IMR-90 (cell line): ENCODE results near the gene STRN. TPM values are rescaled to one million over a fixed set of nuclear protein-coding genes. Genes with fewer than 3 reads are reported as not detected.

Experiments
- ATAC-seq: fragments of 200-7000 bp; cut with Tn5 transposase; 2 replicates; pipeline ENCODE4 v1.9.1; 2020; ENCODE audit warnings: low read depth, mild to moderate bottlenecking, moderate library complexity
- BruUV-seq: library from RNA; stranded (reverse); fragments of 400-500 nt; replicated peaks from 2 replicates; lab custom pipeline; 2021; lab: Mats Ljungman, UMichigan
- CTCF ChIA-PET: fragments of 300-600 bp; formaldehyde crosslinking; extraction: SDS; loops from one replicate; lab custom pipeline; 2021; ENCODE audit warnings: antibody characterized with exemption; lab: Yijun Ruan, JAX
- POLR2A ChIA-PET: fragments of 300-600 bp; sonication (Branson Sonifier 250); formaldehyde crosslinking; loops from one replicate; lab custom pipeline; 2022; ENCODE audit warnings: antibody characterized with exemption; ENCODE audit not compliant: unreplicated experiment; lab: Charles Lee
- DNase-seq: peaks from one replicate; pipeline ENCODE4 v3.0.0; 2013
- H2AFZ ChIP-seq: replicated peaks from 2 replicates; pipeline ENCODE3; 2013; ENCODE audit warnings: low read length, mild to moderate bottlenecking; ENCODE audit not compliant: poor library complexity
- H2AK5ac ChIP-seq: 2 replicates; pipeline ENCODE4 v1.6.1; 2013; ENCODE audit warnings: low read depth, low read length, inconsistent platforms
- H2AK9ac ChIP-seq: replicated peaks from 2 replicates; pipeline ENCODE3; 2013; ENCODE audit warnings: mild to moderate bottlenecking, low read depth, low read length, moderate library complexity; ENCODE audit not compliant: poor library complexity
- H2BK120ac ChIP-seq: 2 replicates; pipeline ENCODE4 v1.6.1; 2013; ENCODE audit warnings: low read depth, low read length, inconsistent platforms
- H2BK15ac ChIP-seq: 3 replicates; pipeline ENCODE4 v1.6.1; 2013; ENCODE audit warnings: low read depth, low read length, inconsistent platforms
- H2BK20ac ChIP-seq: 2 replicates; pipeline ENCODE4 v1.6.1; 2013; ENCODE audit warnings: low read depth, mild to moderate bottlenecking, inconsistent platforms, low read length, moderate library complexity
- H2BK5ac ChIP-seq: 2 replicates; pipeline ENCODE4 v1.6.1; 2013; ENCODE audit warnings: mild to moderate bottlenecking, low read depth, low read length, inconsistent platforms; ENCODE audit not compliant: poor library complexity, severe bottlenecking
- H3K14ac ChIP-seq: replicated peaks from 2 replicates; pipeline ENCODE4 v1.6.1; 2013; ENCODE audit warnings: low read depth, low read length, inconsistent platforms
- H3K18ac ChIP-seq: 2 replicates; pipeline ENCODE4 v1.6.1; 2013; ENCODE audit warnings: low read depth, low read length, control low read depth
- H3K23ac ChIP-seq: 2 replicates; pipeline ENCODE4 v1.6.1; 2013; ENCODE audit warnings: low read depth, low read length, inconsistent platforms
- H3K27ac ChIP-seq: 2 replicates; pipeline ENCODE4 v1.5.1; 2013; ENCODE audit warnings: mild to moderate bottlenecking, control low read depth, low read length; ENCODE audit not compliant: insufficient read depth
- H3K27me3 ChIP-seq: 2 replicates; pipeline ENCODE4 v1.6.1; 2013; ENCODE audit warnings: low read length; ENCODE audit not compliant: control insufficient read depth, insufficient read depth
- H3K36me3 ChIP-seq: 2 replicates; pipeline ENCODE4 v1.6.1; 2013; ENCODE audit warnings: low read length, mixed read lengths; ENCODE audit not compliant: control insufficient read depth, insufficient read depth
- H3K4ac ChIP-seq: 2 replicates; pipeline ENCODE4 v1.6.1; 2013; ENCODE audit warnings: low read depth, low read length, inconsistent platforms
- H3K4me1 ChIP-seq: 2 replicates; pipeline ENCODE4 v1.6.1; 2013; ENCODE audit warnings: low read length, mixed read lengths; ENCODE audit not compliant: control insufficient read depth, insufficient read depth
- H3K4me2 ChIP-seq: 2 replicates; pipeline ENCODE4 v1.6.1; 2013; ENCODE audit warnings: low read depth, mild to moderate bottlenecking, control low read depth, low read length, moderate library complexity
- H3K4me3 ChIP-seq: 2 replicates; pipeline ENCODE4 v1.5.1; 2013; ENCODE audit warnings: low read depth, mild to moderate bottlenecking, control low read depth, low read length, moderate library complexity; ENCODE audit not compliant: insufficient read depth
- H3K56ac ChIP-seq: 2 replicates; pipeline ENCODE4 v1.6.1; 2013; ENCODE audit warnings: low read length, inconsistent platforms; ENCODE audit not compliant: insufficient read depth; ENCODE audit errors: extremely low read depth
- H3K79me1 ChIP-seq, 2 experiments: 2 replicates each; pipeline ENCODE4 v1.6.1; 2013; ENCODE audit warnings: low read length in 2 of 2, inconsistent platforms in 1 of 2, low read depth in 1 of 2
- H3K9ac ChIP-seq: 2 replicates; pipeline ENCODE4 v1.6.1; 2013; ENCODE audit warnings: low read depth, low read length, control low read depth
- H3K9me1 ChIP-seq: 2 replicates; pipeline ENCODE4 v1.6.1; 2013; ENCODE audit warnings: low read length, inconsistent platforms; ENCODE audit not compliant: insufficient read depth
- H3K9me3 ChIP-seq: 2 replicates; pipeline ENCODE4 v1.6.1; 2013; ENCODE audit warnings: low read length; ENCODE audit not compliant: control insufficient read depth, insufficient read depth
- H4K20me1 ChIP-seq: 2 replicates; pipeline ENCODE4 v1.6.1; 2013; ENCODE audit warnings: low read length, inconsistent platforms; ENCODE audit not compliant: insufficient read depth
- H4K5ac ChIP-seq: 2 replicates; pipeline ENCODE4 v1.6.1; 2013; ENCODE audit warnings: mild to moderate bottlenecking, low read depth, low read length, control low read depth
- H4K8ac ChIP-seq, 2 experiments: 2 replicates each; pipeline ENCODE4 v1.6.1; 2013; ENCODE audit warnings: low read depth in 2 of 2, low read length in 2 of 2, control low read depth in 1 of 2, inconsistent platforms in 1 of 2
- H4K91ac ChIP-seq: 2 replicates; pipeline ENCODE4 v1.6.1; 2013; ENCODE audit warnings: low read depth, low read length, inconsistent platforms; ENCODE audit not compliant: insufficient read depth
- MAZ ChIP-seq: IDR thresholded peaks from 2 replicates; pipeline ENCODE4 v1.6.1; 2012; ENCODE audit warnings: low read depth, mild to moderate bottlenecking, low read length, improper control_type of control experiment, moderate library complexity, borderline replicate concordance
- POLR2A ChIP-seq: IDR thresholded peaks from 2 replicates; pipeline ENCODE4 v1.6.1; 2012; ENCODE audit warnings: mild to moderate bottlenecking, low read depth, low read length
- WGBS, 2 experiments: methylation state at CpG; one replicate each; pipeline versions ENCODE4 v1.1.5 to v1.1.7; 2013; ENCODE audit warnings: missing lambda C conversion rate in 2 of 2; ENCODE audit not compliant: insufficient read length in 1 of 2; ENCODE audit errors: extremely low coverage in 2 of 2; 5-methylcytosine and 5-hydroxymethylcytosine counted together
- dilution Hi-C: fragments of 300-500 bp; cut with HindIII; formaldehyde crosslinking; loops from one replicate; pipeline ENCODE4 v1.14.3; 2018; ENCODE audit warnings: low sequenced_read_pairs; ENCODE audit not compliant: unreplicated experiment
- in situ Hi-C: fragments of 300-500 bp; cut with MboI; formaldehyde crosslinking; loops from 3 replicates; pipeline ENCODE4 v1.14.3; 2019; ENCODE audit warnings: low sequenced_read_pairs, inconsistent platforms, mixed read lengths
- intact Hi-C: fragments of 100-400 bp; cut with micrococcal nuclease; formaldehyde crosslinking; loops from 2 replicates; pipeline ENCODE4 v1.10.0; 2022
- polyA plus RNA-seq, 3 experiments: library from polyadenylated mRNA; depleted of rRNA; stranded (reverse); fragments of >200 nt; gene quantifications; 2 replicates each; pipeline ENCODE4 v1.2.3, GENCODE V29; 2012; ENCODE audit warnings: low replicate concordance in 1 of 3
- total RNA-seq: library from RNA; depleted of rRNA; stranded (reverse); fragments of >200 nt; gene quantifications from 2 replicates; pipeline ENCODE4 v1.2.3, GENCODE V29; 2012

Gene STRN
- total and polyA plus RNA-seq, 2 of the 4 experiments (the other 2 are of a cell fraction) = 5.1 to 23.3 TPM

- no peak for ATAC-seq
- no peak overlapping the region for H2BK20ac ChIP-seq
- no peak overlapping the region for H3K4me3 ChIP-seq
- intact Hi-C loops (loop anchor here (5.0 kb wide), 1 partner anchor 214 kb away; no protein-coding TSS in a partner anchor), dilution Hi-C loops (no loop called here), in situ Hi-C loops (loop anchor here (10.0 kb wide), 1 partner anchor 216 kb away; no protein-coding TSS in a partner anchor)
- peaks cover 19% of the 10 kb centered on the region for H3K36me3 ChIP-seq
- no peak overlapping the region for H2AK5ac ChIP-seq
- H3K9me3 ChIP-seq = no peaks in the 10 kb centered on the region
- H2AK9ac ChIP-seq = no peak overlapping the region
- CTCF ChIA-PET = no interaction called here
- peaks cover 0 to 3% of the 10 kb centered on the region in 2 experiments; a peak in 1 of 4 replicates for H3K79me1 ChIP-seq
- no peaks in the 10 kb centered on the region for H3K9me1 ChIP-seq
- no peak overlapping the region for H4K5ac ChIP-seq
- H3K23ac ChIP-seq = no peak overlapping the region
- no TSS peak for BruUV-seq
- no peak overlapping the region for H3K14ac ChIP-seq
- H3K56ac ChIP-seq = no peak overlapping the region
- H4K91ac ChIP-seq = no peak overlapping the region
- no peaks in the 10 kb centered on the region for H4K20me1 ChIP-seq
- H2BK5ac ChIP-seq = no peak overlapping the region
- no CpG with 5 or more reads among the region's 2 CpGs for WGBS, 2 experiments
- H3K4me1 ChIP-seq = peaks cover 2% of the 10 kb centered on the region; the same call in 1 of the 2 replicates
- TF ChIP-seq MAZ (no peak), POLR2A (no peak)
- H2AFZ ChIP-seq = no peak overlapping the region
- no peak for DNase-seq
- no peak overlapping the region for H3K9ac ChIP-seq
- POLR2A ChIA-PET = no interaction called here
- no peak overlapping the region for H2BK15ac ChIP-seq
- H3K4ac ChIP-seq = no peak overlapping the region
- H2BK120ac ChIP-seq = no peak overlapping the region
- no peak overlapping the region for H3K4me2 ChIP-seq
- H4K8ac ChIP-seq = no peak overlapping the region
- H3K27me3 ChIP-seq = no peaks in the 10 kb centered on the region
- no peak overlapping the region for H3K27ac ChIP-seq
- H3K18ac ChIP-seq = no peak overlapping the region
Observed at GRCh38 chr2:37000988-37001556, 34.7 kb upstream of the STRN start.
